A549 (cell line): ENCODE data around the gene UNC119B. TPM values are rescaled to one million over a fixed set of nuclear protein-coding genes. Genes with fewer than 3 reads are reported as not detected.

Experiments
- ATAC-seq, 2 experiments: fragments of 200-7000 bp in 1 of 2; fragments of >200 bp in 1 of 2; cut with Nextera tagmentation in 1 of 2; cut with Tn5 transposase in 1 of 2; 3 replicates each; pipeline versions ENCODE4 v1.8.0 to v1.9.1; 2018 to 2020; ENCODE audit warnings: mild to moderate bottlenecking in 1 of 2, moderate library complexity in 1 of 2
- CTCF ChIA-PET: fragments of 300-600 bp; sonication (Branson Sonifier 250); formaldehyde crosslinking; extraction: SDS; loops from one replicate; lab custom pipeline; 2021; ENCODE audit warnings: antibody characterized with exemption, inconsistent platforms; lab: Yijun Ruan, JAX
- POLR2A ChIA-PET: fragments of 350-600 bp; formaldehyde crosslinking; extraction: SDS; loops from one replicate; lab custom pipeline; 2021; ENCODE audit warnings: antibody characterized with exemption, inconsistent platforms; lab: Yijun Ruan, JAX
- DNase-seq, 2 experiments: peaks; one replicate each; pipeline versions ENCODE4 v3.0.0 to v3.0.0-alpha.2; 2011 to 2016; ENCODE audit warnings: low read depth in 1 of 2, low spot score in 1 of 2
- FAIRE-seq: peaks from 2 replicates; lab custom pipeline; 2011; peaks lifted over from hg19 to GRCh38; lab: Jason Lieb, UNC
- H3K27ac ChIP-seq, 2 experiments: fragments of >200 bp; sonication (Bioruptor Twin); formaldehyde crosslinking; 3 replicates each; pipeline ENCODE4 v1.5.1; 2016 to 2017
- H3K4me1 ChIP-seq: fragments of >200 bp; sonication (Bioruptor Twin); formaldehyde crosslinking; 3 replicates; pipeline ENCODE4 v1.6.1; 2016
- H3K4me2 ChIP-seq: fragments of >200 bp; sonication (Bioruptor Twin); formaldehyde crosslinking; 3 replicates; pipeline ENCODE4 v1.6.1; 2016
- H3K4me3 ChIP-seq: fragments of >200 bp; sonication (Bioruptor Twin); formaldehyde crosslinking; 3 replicates; pipeline ENCODE4 v1.5.1; 2016
- H3K9me3 ChIP-seq: fragments of >200 bp; sonication (Bioruptor Twin); formaldehyde crosslinking; 3 replicates; pipeline ENCODE4 v1.6.1; 2016
- BCL3 ChIP-seq: fragments of >200 bp; sonication (Bioruptor Twin); formaldehyde crosslinking; IDR thresholded peaks from 3 replicates; pipeline ENCODE4 v1.6.1; 2016
- BHLHE40 ChIP-seq: IDR thresholded peaks from 2 replicates; pipeline ENCODE4 v1.6.1; 2012; ENCODE audit warnings: low read depth, low read length, inconsistent platforms
- CHD2 ChIP-seq: fragments of 150-350 bp; IDR thresholded peaks from 2 replicates; pipeline ENCODE4 v1.6.1; 2014; ENCODE audit warnings: low read length; ENCODE audit not compliant: partially characterized antibody
- E2F6 ChIP-seq: IDR thresholded peaks from 2 replicates; pipeline ENCODE4 v1.6.1; 2012; ENCODE audit warnings: low read depth, borderline replicate concordance
- EHF ChIP-seq: fragments of 250-450 bp; sonication (Bioruptor Pico); IDR thresholded peaks from 2 replicates; pipeline ENCODE4 v1.5.0; 2020; ENCODE audit warnings: mild to moderate bottlenecking
- EHMT2 ChIP-seq: fragments of 200-600 bp; sonication (generic); IDR thresholded peaks from 2 replicates; pipeline ENCODE4 v1.6.1; 2016; ENCODE audit warnings: antibody characterized with exemption, low read depth, mild to moderate bottlenecking, moderate library complexity
- ESRRA ChIP-seq: fragments of 150-350 bp; IDR thresholded peaks from 2 replicates; pipeline ENCODE4 v1.6.1; 2014; ENCODE audit warnings: mild to moderate bottlenecking, low read length, borderline replicate concordance
- HDAC2 ChIP-seq: fragments of 200-600 bp; sonication (generic); IDR thresholded peaks from 2 replicates; pipeline ENCODE4 v1.6.1; 2016
- HEYL ChIP-seq: fragments of 250-450 bp; sonication (Bioruptor Pico); IDR thresholded peaks from 2 replicates; pipeline ENCODE4 v1.8.0; 2021; ENCODE audit warnings: mild to moderate bottlenecking, moderate library complexity
- HMGXB4 ChIP-seq: fragments of 250-450 bp; sonication (Bioruptor Pico); IDR thresholded peaks from 2 replicates; pipeline ENCODE4 v1.5.0; 2021; ENCODE audit warnings: mild to moderate bottlenecking, moderate library complexity, borderline replicate concordance
- KDM1A ChIP-seq: fragments of 200-600 bp; sonication (generic); IDR thresholded peaks from 2 replicates; pipeline ENCODE4 v1.6.1; 2016; ENCODE audit warnings: low read depth, mild to moderate bottlenecking
- MAX ChIP-seq: IDR thresholded peaks from 2 replicates; pipeline ENCODE4 v1.6.1; 2012
- NFE2L2 ChIP-seq: fragments of 150-350 bp; conservative IDR thresholded peaks from 2 replicates; pipeline ENCODE4 v1.6.1; 2014; ENCODE audit warnings: low read length
- PBX3 ChIP-seq: IDR thresholded peaks from 2 replicates; pipeline ENCODE4 v1.6.1; 2012
- POLR2AphosphoS2 ChIP-seq: conservative IDR thresholded peaks from 2 replicates; pipeline ENCODE4 v1.6.1; 2012; ENCODE audit warnings: low read length, improper control_type of control experiment, inconsistent platforms
- RFX5 ChIP-seq: fragments of 450-650 bp; IDR thresholded peaks from 2 replicates; pipeline ENCODE4 v1.7.1; 2014; ENCODE audit warnings: antibody characterized with exemption, mild to moderate bottlenecking, moderate library complexity
- SMC3 ChIP-seq: fragments of >200 bp; sonication (Bioruptor Twin); formaldehyde crosslinking; IDR thresholded peaks from 3 replicates; pipeline ENCODE4 v1.6.1; 2018; ENCODE audit warnings: inconsistent platforms
- TFCP2L1 ChIP-seq: fragments of 250-450 bp; sonication (Bioruptor Pico); IDR thresholded peaks from 2 replicates; pipeline ENCODE4 v1.5.0; 2021; ENCODE audit warnings: mild to moderate bottlenecking
- TP53 ChIP-seq: fragments of 250-450 bp; sonication (Bioruptor Pico); IDR thresholded peaks from 2 replicates; pipeline ENCODE4 v1.5.0; 2021; ENCODE audit warnings: mild to moderate bottlenecking, moderate library complexity
- ZC3H11A ChIP-seq: fragments of 450-650 bp; IDR thresholded peaks from 2 replicates; pipeline ENCODE4 v1.6.1; 2014; ENCODE audit warnings: antibody characterized with exemption, mild to moderate bottlenecking
- ZFP36 ChIP-seq: fragments of 450-650 bp; IDR thresholded peaks from 2 replicates; pipeline ENCODE4 v1.6.1; 2014; ENCODE audit warnings: borderline replicate concordance; ENCODE audit not compliant: partially characterized antibody
- ZSCAN20 ChIP-seq: fragments of 250-450 bp; sonication (Bioruptor Pico); IDR thresholded peaks from 2 replicates; pipeline ENCODE4 v1.8.0; 2022; ENCODE audit warnings: mild to moderate bottlenecking, moderate library complexity
- WGBS: methylation state at CpG from one replicate; pipeline ENCODE4 v1.1.6; 2017; ENCODE audit errors: missing lambda C conversion rate; 5-methylcytosine and 5-hydroxymethylcytosine counted together
- polyA plus RNA-seq, 4 experiments: library from polyadenylated mRNA; depleted of rRNA in 3 of 4; stranded (reverse); fragments of >200 nt; fragmentation: RNase III in 1 of 4; extraction: RNeasy Plus Mini Kit Qiagen cat#74134 plus additional on column Dnase treatment in 1 of 4; gene quantifications; 2 replicates in 3 of 4; 3 replicates in 1 of 4; pipeline ENCODE4 v1.2.3, GENCODE V29; 2011 to 2017

UNC119B gene
- polyA plus RNA-seq, 2 of the 4 experiments (the other 2 are of a cell fraction): 25.8 to 41.5 TPM

- TF ChIP-seq ESRRA (no peak), E2F6 (no peak), HDAC2 (no peak), HEYL (CRISPR knock-in tag) (no peak), ZFP36 (no peak), POLR2AphosphoS2 (no peak), TP53 (CRISPR knock-in tag) (no peak), HMGXB4 (CRISPR knock-in tag) (no peak), BHLHE40 (no peak), RFX5 (no peak)
- DNase-seq: no peak
- Histone ChIP-seq H3K9me3 (no peaks in the 10 kb centered on the region), H3K4me3 (no peak overlapping the region), H3K4me1 (no peaks in the 10 kb centered on the region), H3K27ac (no peak overlapping the region), H3K4me2 (no peak overlapping the region)
- ATAC-seq: no peak
- FAIRE-seq: no peak
- POLR2A ChIA-PET: no interaction called here
- 77% methylated on average over 6 of the region's 6 CpGs for WGBS
- CTCF ChIA-PET: interaction anchor here (0.6 to 1.5 kb wide), 3 partner anchors 13 to 325 kb away, joined by 3 to 4 read pairs (median 3); no protein-coding TSS in a partner anchor
These were observed 47.7 kb downstream of the UNC119B start for GRCh38 chr12:120757949-120758348.

- POLR2A ChIA-PET: no interaction called here
These were observed 48.7 kb downstream of the UNC119B start for GRCh38 chr12:120758798-120759590.

GRCh38 chr12:120759591-120760348 is 49.5 kb downstream of the UNC119B start:
- no peak for DNase-seq
- no peak overlapping the region for H3K27ac ChIP-seq
- CTCF ChIA-PET: interaction anchor here (0.8 to 1.1 kb wide), 3 partner anchors 10 to 212 kb away, joined by 3 read pairs; no protein-coding TSS in a partner anchor

More at GRCh38 chr12:120758798-120759590, 48.7 kb downstream of the UNC119B start:
- H3K4me3 ChIP-seq: no peak overlapping the region
- no peak overlapping the region for H3K27ac ChIP-seq
- H3K4me1 ChIP-seq: no peaks in the 10 kb centered on the region
- FAIRE-seq: no peak
- no peak overlapping the region for H3K4me2 ChIP-seq
- ATAC-seq: no peak
- 87% methylated on average over 7 of the region's 7 CpGs for WGBS
- H3K9me3 ChIP-seq: no peaks in the 10 kb centered on the region
- TF ChIP-seq PBX3 (no peak), HDAC2 (no peak), ZSCAN20 (no peak), KDM1A (no peak), SMC3 (no peak)
- CTCF ChIA-PET: interaction anchor here (0.8 to 1.5 kb wide), 4 partner anchors 9 to 213 kb away, joined by 3 read pairs; no protein-coding TSS in a partner anchor
- DNase-seq: no peak

More at GRCh38 chr12:120759591-120760348, 49.5 kb downstream of the UNC119B start:
- no peaks in the 10 kb centered on the region for H3K9me3 ChIP-seq
- ATAC-seq: no peak
- WGBS: 94% methylated on average over 26 of the region's 27 CpGs
- TF ChIP-seq TP53 (CRISPR knock-in tag): no peak
- TF ChIP-seq EHF (CRISPR knock-in tag): no peak
- TF ChIP-seq HEYL (CRISPR knock-in tag): no peak
- TF ChIP-seq KDM1A: no peak
- TF ChIP-seq EHMT2: no peak
- no peak for TF ChIP-seq MAX
- TF ChIP-seq RFX5: no peak
- TF ChIP-seq CHD2: no peak
- no peak for TF ChIP-seq TFCP2L1
- no peak for TF ChIP-seq ZC3H11A
- no peak for TF ChIP-seq NFE2L2
- no peak for TF ChIP-seq HDAC2
- no peak for TF ChIP-seq BCL3
- FAIRE-seq: no peak
- POLR2A ChIA-PET: no interaction called here
- H3K4me1 ChIP-seq: no peaks in the 10 kb centered on the region
- no peak overlapping the region for H3K4me2 ChIP-seq
- no peak overlapping the region for H3K4me3 ChIP-seq
